ENCODE measurements around the gene PTPN1.
A peak's percentile ranks its signal among the peaks of the same experiment; 100 is the strongest.

Gene PTPN1

DNA sequence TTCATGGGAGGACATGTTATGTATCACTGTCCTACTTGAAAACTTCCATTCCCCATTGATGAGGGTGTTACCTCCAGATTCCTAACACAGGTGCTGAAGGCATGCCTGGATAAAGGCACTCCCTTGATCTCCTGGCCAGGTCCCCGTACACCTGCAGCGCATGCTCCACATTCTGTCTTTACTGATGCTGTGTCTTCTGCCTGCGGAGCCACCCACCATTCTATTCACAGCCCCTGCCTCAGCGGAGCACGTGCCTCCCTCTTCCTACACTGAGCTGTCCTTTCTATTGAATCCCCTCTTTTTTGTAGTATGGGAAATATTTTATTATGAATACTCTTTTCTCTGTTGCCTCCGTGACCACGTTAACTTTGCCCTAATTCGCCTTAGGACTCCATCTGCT, 25.0 kb downstream of the PTPN1 start:
- Histone ChIP-seq H2BK15ac (ENCODE audit: low read length) (no peak overlapping the region), H3K27ac (replicated peaks; ENCODE audit: low read length) (no peak overlapping the region)

DNA sequence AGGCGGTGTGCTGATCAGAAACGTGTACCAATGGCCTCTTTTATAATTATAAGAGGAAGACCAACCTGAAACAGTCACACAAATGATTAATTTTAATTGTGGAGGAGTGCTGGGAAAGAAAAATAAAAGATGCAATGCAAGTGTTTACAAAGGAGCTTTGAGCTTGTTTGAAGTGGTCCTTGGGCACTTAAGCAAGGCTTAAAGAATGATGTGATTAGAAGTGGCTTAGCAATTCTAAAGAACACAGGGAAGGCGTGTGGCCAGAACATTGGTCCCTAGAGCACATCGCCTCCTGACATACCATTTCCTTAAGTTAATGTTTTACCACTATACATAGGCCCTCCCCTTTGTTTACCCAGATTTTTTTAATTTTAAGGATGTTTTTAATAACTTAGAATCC, 26.1 kb downstream of the PTPN1 start:
- Histone ChIP-seq H3K18ac (ENCODE audit: low read length) (no peak overlapping the region), H2AK5ac (ENCODE audit: low read depth, low read length) (no peak overlapping the region), H3K79me1 (ENCODE audit: low read depth, low read length) (no peaks in the 10 kb centered on the region), H2BK5ac (ENCODE audit: low read length) (no peak overlapping the region), H3K9me3 (replicated peaks in 1 of 2; ENCODE audit: control insufficient read depth in 2 of 2, insufficient read depth in 1 of 2, low read depth in 1 of 2, low read length in 2 of 2) (no peaks in the 10 kb centered on the region), H4K91ac (ENCODE audit: low read depth, low read length, poor library complexity) (no peak overlapping the region), H2BK12ac (ENCODE audit: low read length) (no peak overlapping the region), H4K8ac (ENCODE audit: low read depth, low read length) (no peak overlapping the region), H3K27me3 (ENCODE audit: control insufficient read depth in 3 of 3, insufficient read depth in 3 of 3, low read depth in 1 of 3, low read length in 3 of 3) (no peaks in the 10 kb centered on the region), H3K4ac (ENCODE audit: low read length) (no peak overlapping the region), H2BK15ac (ENCODE audit: low read length) (no peak overlapping the region), H3K23ac (ENCODE audit: low read depth, low read length, poor library complexity) (no peak overlapping the region), H3K27ac (replicated peaks; ENCODE audit: low read length) (no peak overlapping the region), H2BK120ac (ENCODE audit: low read depth, low read length) (no peak overlapping the region), H3K4me1 (ENCODE audit: control insufficient read depth in 2 of 2, insufficient read depth in 1 of 2, low read depth in 1 of 2, low read length in 2 of 2) (peaks cover 0 to 8% of the 10 kb centered on the region in 2 donors), H3K14ac (ENCODE audit: low read length) (no peak overlapping the region), H3K9ac (ENCODE audit: low read depth, low read length, poor library complexity) (no peak overlapping the region), H3K4me3 (ENCODE audit: low read length in 2 of 2) (no peak overlapping the region), H2AFZ (ENCODE audit: low read length) (no peak overlapping the region), H3K4me2 (ENCODE audit: insufficient read depth, low read length, poor library complexity, severe bottlenecking) (no peak overlapping the region), H3K36me3 (replicated peaks in 1 of 2; ENCODE audit: control insufficient read depth in 2 of 2, insufficient read depth in 2 of 2, low read length in 2 of 2) (peaks cover 0 to 6% of the 10 kb centered on the region in 2 donors)
- no CpG with 5 or more reads among the region's 4 CpGs for WGBS, 2 donors (ENCODE audit: extremely low coverage in 2 of 2, insufficient read length in 2 of 2, insufficient replicate concordance in 1 of 2)
- DNase-seq (ENCODE audit: low spot score), result no peak

More for the DNA sequence above, 25.0 kb downstream of the PTPN1 start:
- H4K8ac ChIP-seq (ENCODE audit: low read depth, low read length), result no peak overlapping the region
- H2BK120ac ChIP-seq (ENCODE audit: low read depth, low read length), result no peak overlapping the region
- H3K27me3 ChIP-seq (ENCODE audit: control insufficient read depth in 3 of 3, insufficient read depth in 3 of 3, low read depth in 1 of 3, low read length in 3 of 3), result no peaks in the 10 kb centered on the region
- no peaks in the 10 kb centered on the region for H3K9me3 ChIP-seq (replicated peaks in 1 of 2; ENCODE audit: control insufficient read depth in 2 of 2, insufficient read depth in 1 of 2, low read depth in 1 of 2, low read length in 2 of 2)
- H4K91ac ChIP-seq (ENCODE audit: low read depth, low read length, poor library complexity), result no peak overlapping the region
- H3K4me1 ChIP-seq (ENCODE audit: control insufficient read depth in 2 of 2, insufficient read depth in 1 of 2, low read depth in 1 of 2, low read length in 2 of 2), result peaks cover 0 to 8% of the 10 kb centered on the region in 2 donors
- no peak overlapping the region for H3K9ac ChIP-seq (ENCODE audit: low read depth, low read length, poor library complexity)
- no CpG with 5 or more reads among the region's 8 CpGs for WGBS, 2 donors (ENCODE audit: extremely low coverage in 2 of 2, insufficient read length in 2 of 2, insufficient replicate concordance in 1 of 2)
- no peak for DNase-seq (ENCODE audit: low spot score)
- H2BK12ac ChIP-seq (ENCODE audit: low read length), result no peak overlapping the region
- no peak overlapping the region for H3K14ac ChIP-seq (ENCODE audit: low read length)
- no peak overlapping the region for H3K4me2 ChIP-seq (ENCODE audit: insufficient read depth, low read length, poor library complexity, severe bottlenecking)
- H3K18ac ChIP-seq (ENCODE audit: low read length), result no peak overlapping the region
- H3K79me1 ChIP-seq (ENCODE audit: low read depth, low read length), result no peaks in the 10 kb centered on the region
- H3K4ac ChIP-seq (ENCODE audit: low read length), result no peak overlapping the region
- no peak overlapping the region for H3K4me3 ChIP-seq (ENCODE audit: low read length in 2 of 2)
- H2AFZ ChIP-seq (ENCODE audit: low read length), result no peak overlapping the region
- H3K23ac ChIP-seq (ENCODE audit: low read depth, low read length, poor library complexity), result no peak overlapping the region
- H2BK5ac ChIP-seq (ENCODE audit: low read length), result no peak overlapping the region
- H3K36me3 ChIP-seq (replicated peaks in 1 of 2; ENCODE audit: control insufficient read depth in 2 of 2, insufficient read depth in 2 of 2, low read length in 2 of 2), result no peaks in the 10 kb centered on the region
- no peak overlapping the region for H2AK5ac ChIP-seq (ENCODE audit: low read depth, low read length)

DNA sequence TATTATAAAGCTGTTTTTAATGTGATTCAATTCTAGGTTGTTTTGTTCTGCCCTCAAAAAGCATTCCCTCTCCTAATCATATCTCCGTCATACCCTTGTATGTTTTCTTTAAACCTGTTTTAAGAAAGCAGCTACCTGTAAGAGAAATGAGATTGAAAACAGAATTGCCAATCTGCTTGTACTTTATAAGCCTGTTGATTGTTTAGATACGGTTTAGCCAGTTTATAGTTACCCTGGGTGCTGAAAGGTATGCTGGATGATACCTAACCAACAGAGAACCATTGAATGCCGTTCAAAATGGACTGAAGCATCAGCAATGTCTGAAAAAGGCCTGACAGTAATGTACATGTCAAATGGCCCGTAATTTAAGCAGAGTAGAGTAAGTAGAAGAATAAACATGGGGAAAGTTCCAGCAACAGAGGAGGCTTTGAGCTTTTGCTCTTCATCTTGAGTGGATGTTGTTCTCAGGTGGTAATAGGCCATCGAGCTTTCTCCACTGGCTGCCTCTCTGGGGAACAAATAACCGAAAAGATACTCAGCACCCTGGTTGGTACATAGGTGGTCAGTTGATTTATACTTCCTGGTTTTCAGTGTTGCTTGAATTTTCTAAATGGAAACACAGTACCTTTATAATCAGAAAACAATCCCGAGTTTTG, 27.5 kb downstream of the PTPN1 start:
- Histone ChIP-seq H3K36me3 (replicated peaks in 1 of 2; ENCODE audit: control insufficient read depth in 2 of 2, insufficient read depth in 2 of 2, low read length in 2 of 2) (peaks cover 0 to 7% of the 10 kb centered on the region in 2 donors), H3K23ac (ENCODE audit: low read depth, low read length, poor library complexity) (no peak overlapping the region), H3K18ac (ENCODE audit: low read length) (no peak overlapping the region), H3K4ac (ENCODE audit: low read length) (no peak overlapping the region), H3K27ac (replicated peaks; ENCODE audit: low read length) (no peak overlapping the region), H2BK5ac (ENCODE audit: low read length) (no peak overlapping the region), H2AK5ac (ENCODE audit: low read depth, low read length) (no peak overlapping the region), H3K4me1 (ENCODE audit: control insufficient read depth in 2 of 2, insufficient read depth in 1 of 2, low read depth in 1 of 2, low read length in 2 of 2) (peaks cover 0 to 3% of the 10 kb centered on the region in 2 donors), H3K9ac (ENCODE audit: low read depth, low read length, poor library complexity) (no peak overlapping the region), H2AFZ (ENCODE audit: low read length) (no peak overlapping the region), H3K27me3 (ENCODE audit: control insufficient read depth in 3 of 3, insufficient read depth in 3 of 3, low read depth in 1 of 3, low read length in 3 of 3) (no peaks in the 10 kb centered on the region), H4K91ac (ENCODE audit: low read depth, low read length, poor library complexity) (no peak overlapping the region), H2BK120ac (ENCODE audit: low read depth, low read length) (no peak overlapping the region), H4K8ac (ENCODE audit: low read depth, low read length) (no peak overlapping the region), H3K9me3 (replicated peaks in 1 of 2; ENCODE audit: control insufficient read depth in 2 of 2, insufficient read depth in 1 of 2, low read depth in 1 of 2, low read length in 2 of 2) (no peaks in the 10 kb centered on the region), H2BK12ac (ENCODE audit: low read length) (no peak overlapping the region), H3K14ac (ENCODE audit: low read length) (no peak overlapping the region), H3K79me1 (ENCODE audit: low read depth, low read length) (no peaks in the 10 kb centered on the region), H3K4me3 (ENCODE audit: low read length in 2 of 2) (no peak overlapping the region), H2BK15ac (ENCODE audit: low read length) (no peak overlapping the region), H3K4me2 (ENCODE audit: insufficient read depth, low read length, poor library complexity, severe bottlenecking) (no peak overlapping the region)
- no CpG with 5 or more reads among the region's 7 CpGs for WGBS, 2 donors (ENCODE audit: extremely low coverage in 2 of 2, insufficient read length in 2 of 2, insufficient replicate concordance in 1 of 2)
- no peak for DNase-seq (ENCODE audit: low spot score)

DNA sequence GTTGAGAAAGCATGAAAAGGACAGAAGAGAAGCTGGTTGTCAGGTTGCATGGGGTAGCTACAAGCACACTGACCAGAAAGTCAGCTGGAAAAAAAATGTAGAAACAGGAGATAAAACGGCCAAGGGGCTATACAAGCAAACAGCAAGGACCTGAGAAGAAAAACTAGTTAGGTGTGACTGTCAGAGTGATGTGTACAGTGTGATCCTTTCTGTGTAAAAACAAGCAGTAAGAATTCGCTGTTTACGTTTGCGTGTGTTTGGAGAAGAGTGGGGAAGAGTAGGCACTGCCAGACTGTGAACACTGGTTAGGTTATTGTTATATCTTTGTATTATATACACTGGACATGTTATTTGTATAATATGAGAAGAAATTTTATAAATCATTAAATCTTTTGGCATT, 28.1 kb downstream of the PTPN1 start:
- WGBS, 2 donors (ENCODE audit: extremely low coverage in 2 of 2, insufficient read length in 2 of 2, insufficient replicate concordance in 1 of 2), result no CpG with 5 or more reads among the region's 4 CpGs
- Histone ChIP-seq H2BK15ac (ENCODE audit: low read length) (no peak overlapping the region), H2BK12ac (ENCODE audit: low read length) (no peak overlapping the region), H3K4ac (ENCODE audit: low read length) (no peak overlapping the region), H3K9ac (ENCODE audit: low read depth, low read length, poor library complexity) (no peak overlapping the region), H2AFZ (ENCODE audit: low read length) (no peak overlapping the region), H3K27ac (replicated peaks; ENCODE audit: low read length) (no peak overlapping the region), H3K36me3 (replicated peaks in 1 of 2; ENCODE audit: control insufficient read depth in 2 of 2, insufficient read depth in 2 of 2, low read length in 2 of 2) (peaks cover 0 to 7% of the 10 kb centered on the region in 2 donors), H3K23ac (ENCODE audit: low read depth, low read length, poor library complexity) (no peak overlapping the region), H3K79me1 (ENCODE audit: low read depth, low read length) (no peaks in the 10 kb centered on the region), H2AK5ac (ENCODE audit: low read depth, low read length) (no peak overlapping the region), H4K91ac (ENCODE audit: low read depth, low read length, poor library complexity) (no peak overlapping the region), H3K27me3 (ENCODE audit: control insufficient read depth in 3 of 3, insufficient read depth in 3 of 3, low read depth in 1 of 3, low read length in 3 of 3) (no peaks in the 10 kb centered on the region), H3K4me3 (ENCODE audit: low read length in 2 of 2) (no peak overlapping the region), H2BK5ac (ENCODE audit: low read length) (no peak overlapping the region), H3K9me3 (replicated peaks in 1 of 2; ENCODE audit: control insufficient read depth in 2 of 2, insufficient read depth in 1 of 2, low read depth in 1 of 2, low read length in 2 of 2) (no peaks in the 10 kb centered on the region), H3K14ac (ENCODE audit: low read length) (peak overlapping the region; percentile 17), H2BK120ac (ENCODE audit: low read depth, low read length) (no peak overlapping the region), H3K18ac (ENCODE audit: low read length) (no peak overlapping the region), H3K4me1 (ENCODE audit: control insufficient read depth in 2 of 2, insufficient read depth in 1 of 2, low read depth in 1 of 2, low read length in 2 of 2) (peaks cover 0 to 3% of the 10 kb centered on the region in 2 donors), H3K4me2 (ENCODE audit: insufficient read depth, low read length, poor library complexity, severe bottlenecking) (no peak overlapping the region), H4K8ac (ENCODE audit: low read depth, low read length) (no peak overlapping the region)
- DNase-seq (ENCODE audit: low spot score), result no peak
